Neural crest cell (in vitro differentiated cells): ENCODE results near the gene GFPT2. TPM values are rescaled to one million over a fixed set of nuclear protein-coding genes. Genes with fewer than 3 reads are reported as not detected.

ENCODE experiments used
- DNase-seq: peaks from one replicate; pipeline ENCODE4 v3.0.0; 2021; ENCODE audit warnings: low read depth, mixed read lengths, low spot score
- H3K27ac Mint-ChIP-seq: one replicate; pipeline ENCODE4 v1.8.0; 2021; ENCODE audit warnings: mild to moderate bottlenecking, mixed read lengths; ENCODE audit not compliant: unreplicated experiment
- H3K27me3 Mint-ChIP-seq: 2 replicates; pipeline ENCODE4 v1.8.0; 2021; ENCODE audit warnings: low read depth, mild to moderate bottlenecking, mixed read lengths
- H3K36me3 Mint-ChIP-seq: 2 replicates; pipeline ENCODE4 v1.8.0; 2021; ENCODE audit warnings: low read depth, mild to moderate bottlenecking, mixed read lengths
- H3K4me1 Mint-ChIP-seq: 2 replicates; pipeline ENCODE4 v1.8.0; 2021; ENCODE audit warnings: mixed read lengths
- H3K4me3 Mint-ChIP-seq: one replicate; pipeline ENCODE4 v1.8.0; 2021; ENCODE audit warnings: mild to moderate bottlenecking, mixed read lengths
- H3K9me3 Mint-ChIP-seq: 2 replicates; pipeline ENCODE4 v1.8.0; 2021; ENCODE audit warnings: mixed read lengths
- CTCF ChIP-seq: fragments of 200-600 bp; sonication (generic); conservative IDR thresholded peaks from 2 replicates; pipeline ENCODE4 v1.5.0; 2021; ENCODE audit warnings: antibody characterized with exemption, mild to moderate bottlenecking
- total RNA-seq: library from RNA; stranded (reverse); gene quantifications from 2 replicates; pipeline ENCODE4 v1.2.1, GENCODE V29; 2021

Gene GFPT2
- total RNA-seq, 1 donor from 2014 or later: 12.5 TPM

DNA sequence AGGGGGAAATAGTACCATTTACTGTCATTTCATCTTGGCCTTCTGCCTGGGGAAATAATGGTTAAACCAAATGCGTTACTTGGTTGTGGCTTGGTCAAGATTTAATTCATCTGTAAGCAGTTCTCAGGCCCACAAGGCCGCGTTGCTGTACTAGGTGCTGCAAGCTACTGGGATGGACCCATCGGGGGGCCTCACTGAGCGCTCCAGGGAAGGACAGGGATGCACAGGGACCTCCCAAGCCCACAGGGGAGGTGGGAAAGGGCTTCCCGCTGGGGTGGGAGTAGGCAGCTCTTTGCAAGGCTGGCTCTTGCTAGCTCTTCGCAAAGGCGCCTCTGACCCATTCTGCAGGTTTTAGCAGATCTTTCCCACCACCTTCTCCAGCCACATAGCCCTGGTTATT lies 8.0 kb downstream of the GFPT2 start:
- H3K4me3 Mint-ChIP-seq: no peak overlapping the region
- peaks cover 10% of the 10 kb centered on the region for H3K27me3 Mint-ChIP-seq
- DNase-seq: no peak
- no peaks in the 10 kb centered on the region for H3K36me3 Mint-ChIP-seq
- no peak for TF ChIP-seq CTCF
- no peaks in the 10 kb centered on the region for H3K9me3 Mint-ChIP-seq
- peaks cover 22% of the 10 kb centered on the region for H3K4me1 Mint-ChIP-seq
- no peak overlapping the region for H3K27ac Mint-ChIP-seq

DNA sequence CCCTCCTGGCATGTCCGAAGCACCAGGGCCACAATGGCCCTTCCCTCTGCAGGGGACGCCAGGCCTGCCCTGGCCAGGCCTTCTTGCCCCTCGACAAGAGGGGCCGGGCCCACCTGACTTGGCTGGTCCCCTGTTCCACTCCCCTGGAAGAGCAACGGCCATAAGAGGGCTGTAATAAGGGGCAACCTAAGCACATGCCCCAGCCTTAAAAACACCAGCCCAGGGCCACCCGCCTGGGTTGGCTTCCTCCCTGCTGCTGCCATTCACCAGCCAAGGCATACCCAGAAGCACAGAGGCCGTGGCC lies 8.5 kb downstream of the GFPT2 start:
- peaks cover 9% of the 10 kb centered on the region for H3K27me3 Mint-ChIP-seq
- H3K36me3 Mint-ChIP-seq: no peaks in the 10 kb centered on the region
- H3K9me3 Mint-ChIP-seq: no peaks in the 10 kb centered on the region
- peaks cover 21% of the 10 kb centered on the region for H3K4me1 Mint-ChIP-seq
- no peak overlapping the region for H3K27ac Mint-ChIP-seq
- H3K4me3 Mint-ChIP-seq: no peak overlapping the region
- no peak for TF ChIP-seq CTCF
- DNase-seq: no peak

- Mint-ChIP-seq H3K27ac (no peak overlapping the region), H3K4me1 (peaks cover 21% of the 10 kb centered on the region), H3K9me3 (no peaks in the 10 kb centered on the region), H3K4me3 (no peak overlapping the region), H3K27me3 (peaks cover 9% of the 10 kb centered on the region), H3K36me3 (no peaks in the 10 kb centered on the region)
- DNase-seq: no peak
- no peak for TF ChIP-seq CTCF
Measured at GRCh38 chr5:180343831-180344695, 9.1 kb downstream of the GFPT2 start.

GRCh38 chr5:180343110-180343830 lies 9.9 kb downstream of the GFPT2 start:
- no peaks in the 10 kb centered on the region for H3K36me3 Mint-ChIP-seq
- DNase-seq: no peak
- no peak overlapping the region for H3K27ac Mint-ChIP-seq
- peaks cover 21% of the 10 kb centered on the region for H3K4me1 Mint-ChIP-seq
- H3K9me3 Mint-ChIP-seq: no peaks in the 10 kb centered on the region
- no peak overlapping the region for H3K4me3 Mint-ChIP-seq
- TF ChIP-seq CTCF: no peak
- H3K27me3 Mint-ChIP-seq: peaks cover 9% of the 10 kb centered on the region

- no peak for TF ChIP-seq CTCF
- no peak for DNase-seq
- Mint-ChIP-seq H3K9me3 (no peaks in the 10 kb centered on the region), H3K4me1 (peaks cover 17% of the 10 kb centered on the region), H3K27ac (no peak overlapping the region), H3K36me3 (no peaks in the 10 kb centered on the region), H3K27me3 (peaks cover 9% of the 10 kb centered on the region), H3K4me3 (no peak overlapping the region)
Measured at GRCh38 chr5:180341595-180341994, 11.5 kb downstream of the GFPT2 start.
